Measurements from ENCODE around the gene MORN3. TPM values are rescaled to one million over a fixed set of nuclear protein-coding genes. Genes with fewer than 3 reads are reported as not detected.

Gene MORN3
- polyA plus RNA-seq, 1 donor from 2014 or later = 3.4 TPM

- Histone ChIP-seq H3K4me2 (ENCODE audit: low read length) (peak within 1 kb of the TSS; percentile 82), H3K27ac (ENCODE audit: low read length) (peak within 1 kb of the TSS; percentile 46)
- peak; percentile 53 for TF ChIP-seq TAF1 (IDR thresholded peaks at IDR 0.05; ENCODE audit: low read depth)
- no peak for TF ChIP-seq REST (IDR thresholded peaks at IDR 0.05; ENCODE audit: borderline replicate concordance)
- TF ChIP-seq EZH2 (IDR thresholded peaks at IDR 0.05; ENCODE audit: borderline replicate concordance, insufficient read depth, low read length, poor library complexity, severe bottlenecking) = no peak
- peak; percentile 61 for TF ChIP-seq CTCF (IDR thresholded peaks at IDR 0.05; ENCODE audit: poor library complexity, severe bottlenecking)
- peak; percentile 23 for TF ChIP-seq RAD21 (conservative IDR thresholded peaks at IDR 0.05)
- peak; percentile 96 for TF ChIP-seq MXI1 (conservative IDR thresholded peaks at IDR 0.05; ENCODE audit: poor library complexity, severe bottlenecking)
- TF ChIP-seq POLR2AphosphoS5 (IDR thresholded peaks at IDR 0.05) = peak; percentile 52
- peak; percentile 27 for TF ChIP-seq EP300 (conservative IDR thresholded peaks at IDR 0.05; ENCODE audit: poor library complexity, severe bottlenecking)
- no peak for TF ChIP-seq SMC3 (conservative IDR thresholded peaks at IDR 0.05; ENCODE audit: poor library complexity)
Observed at GRCh38 chr12:121712461-121713256, 43.2 kb upstream of the MORN3 start, which contains the start of gene TMEM120B. Gene TMEM120B, plus strand, starts transcription at chr12:121712752. Its CDS starts 144 bp downstream, at chr12:121712896.

GRCh38 chr12:121712190-121712460 is 42.7 kb upstream of the MORN3 start:
- Histone ChIP-seq H3K27me3 (ENCODE audit: insufficient read depth, low read depth, low read length) (no peaks in the 10 kb centered on the region), H3K27ac (ENCODE audit: low read length) (peak overlapping the region; percentile 46), H3K9me3 (ENCODE audit: low read length) (no peaks in the 10 kb centered on the region), H3K79me2 (replicated peaks; ENCODE audit: insufficient read depth, low read length) (no peaks in the 10 kb centered on the region), H3K4me2 (ENCODE audit: low read length) (peak overlapping the region; percentile 80), H4K20me1 (ENCODE audit: insufficient read depth) (no peaks in the 10 kb centered on the region), H3K9me2 (ENCODE audit: insufficient read depth, low read length) (no peaks in the 10 kb centered on the region), H3K4me3 (ENCODE audit: low read length) (peak overlapping the region; percentile 97), H3F3A (ENCODE audit: insufficient read depth, low read length, poor library complexity, severe bottlenecking) (no peaks in the 10 kb centered on the region), H3K36me3 (ENCODE audit: insufficient read depth, low read length) (no peaks in the 10 kb centered on the region), H2AFZ (ENCODE audit: low read depth, low read length) (peak overlapping the region; percentile 65), H3K9ac (ENCODE audit: low read length) (peak overlapping the region; percentile 77)
- no peak for TF ChIP-seq EP300 (conservative IDR thresholded peaks at IDR 0.05; ENCODE audit: poor library complexity, severe bottlenecking)
- TF ChIP-seq POLR2AphosphoS5 (IDR thresholded peaks at IDR 0.05) = no peak
- no peak for TF ChIP-seq MXI1 (conservative IDR thresholded peaks at IDR 0.05; ENCODE audit: poor library complexity, severe bottlenecking)
- no peak for TF ChIP-seq RAD21 (conservative IDR thresholded peaks at IDR 0.05)
- no peak for TF ChIP-seq SMC3 (conservative IDR thresholded peaks at IDR 0.05; ENCODE audit: poor library complexity)
- peak; percentile 46 for TF ChIP-seq TAF1 (IDR thresholded peaks at IDR 0.05; ENCODE audit: low read depth)
- no peak for TF ChIP-seq REST (IDR thresholded peaks at IDR 0.05; ENCODE audit: borderline replicate concordance)
- TF ChIP-seq EZH2 (IDR thresholded peaks at IDR 0.05; ENCODE audit: borderline replicate concordance, insufficient read depth, low read length, poor library complexity, severe bottlenecking) = no peak
- no peak for TF ChIP-seq CTCF (IDR thresholded peaks at IDR 0.05; ENCODE audit: poor library complexity, severe bottlenecking)

More at GRCh38 chr12:121712461-121713256, 43.2 kb upstream of the MORN3 start, which contains the start of gene TMEM120B:
- Histone ChIP-seq H3K36me3 (ENCODE audit: insufficient read depth, low read length) (no peaks in the 10 kb centered on the region), H3K9me2 (ENCODE audit: insufficient read depth, low read length) (no peaks in the 10 kb centered on the region), H3K79me2 (replicated peaks; ENCODE audit: insufficient read depth, low read length) (no peaks in the 10 kb centered on the region), H2AFZ (ENCODE audit: low read depth, low read length) (peak within 1 kb of the TSS; percentile 73), H3K27me3 (ENCODE audit: insufficient read depth, low read depth, low read length) (no peaks in the 10 kb centered on the region), H3K9me3 (ENCODE audit: low read length) (no peaks in the 10 kb centered on the region), H3K4me3 (ENCODE audit: low read length) (peak within 1 kb of the TSS; percentile 97), H4K20me1 (ENCODE audit: insufficient read depth) (no peaks in the 10 kb centered on the region), H3K9ac (ENCODE audit: low read length) (peak within 1 kb of the TSS; percentile 77), H3F3A (ENCODE audit: insufficient read depth, low read length, poor library complexity, severe bottlenecking) (no peaks in the 10 kb centered on the region)
